ENCODE data around the gene TRUB2.

TRUB2 gene

GRCh38 chr9:128262687-128263086 is 59.6 kb downstream of the TRUB2 start:
- TF ChIP-seq ZNF8 (CRISPR knock-in tag; IDR thresholded peaks at IDR 0.05) (no peak), CREB5 (CRISPR knock-in tag; IDR thresholded peaks at IDR 0.05; ENCODE audit: low read depth) (no peak), TCF4 (CRISPR knock-in tag; IDR thresholded peaks at IDR 0.05; ENCODE audit: borderline replicate concordance) (no peak), SNAI2 (CRISPR knock-in tag; IDR thresholded peaks at IDR 0.05) (no peak), ARNTL (CRISPR knock-in tag; IDR thresholded peaks at IDR 0.05; ENCODE audit: borderline replicate concordance, low read depth) (no peak), CSRNP3 (CRISPR knock-in tag; IDR thresholded peaks at IDR 0.05) (no peak), POU6F1 (CRISPR knock-in tag; IDR thresholded peaks at IDR 0.05; ENCODE audit: borderline replicate concordance, low read depth) (no peak), ZNF565 (CRISPR knock-in tag; conservative IDR thresholded peaks at IDR 0.05; ENCODE audit: low read depth) (no peak), BACH2 (CRISPR knock-in tag; IDR thresholded peaks at IDR 0.05; ENCODE audit: borderline replicate concordance) (no peak), TSHZ2 (CRISPR knock-in tag; IDR thresholded peaks at IDR 0.05) (no peak), PATZ1 (CRISPR knock-in tag; IDR thresholded peaks at IDR 0.05; ENCODE audit: borderline replicate concordance) (no peak), ESRRG (CRISPR knock-in tag; IDR thresholded peaks at IDR 0.05) (no peak), ZFP30 (CRISPR knock-in tag; IDR thresholded peaks at IDR 0.05) (no peak), ZC3H10 (CRISPR knock-in tag; IDR thresholded peaks at IDR 0.05) (no peak), RARB (CRISPR knock-in tag; IDR thresholded peaks at IDR 0.05) (no peak), TOX (CRISPR knock-in tag; IDR thresholded peaks at IDR 0.05; ENCODE audit: borderline replicate concordance) (no peak), OSR1 (CRISPR knock-in tag; IDR thresholded peaks at IDR 0.05) (no peak), ZFP3 (CRISPR knock-in tag; IDR thresholded peaks at IDR 0.05) (no peak), PPARA (CRISPR knock-in tag; IDR thresholded peaks at IDR 0.05; ENCODE audit: borderline replicate concordance) (no peak)
- no peak for ATAC-seq

- TF ChIP-seq TSHZ2 (CRISPR knock-in tag; IDR thresholded peaks at IDR 0.05) (no peak), ZNF70 (CRISPR knock-in tag; IDR thresholded peaks at IDR 0.05) (no peak)
- ATAC-seq = no peak
Measured at GRCh38 chr9:128260340-128260739, 61.9 kb downstream of the TRUB2 start.

Measured in SK-N-SH treated with all-trans-retinoic acid at 6 μM for 48 hours (cell line).